HepG2 (cell line): ENCODE results near the gene GPAM. TPM values are rescaled to one million over a fixed set of nuclear protein-coding genes. Genes with fewer than 3 reads are reported as not detected.

Experiments used
- polyA plus RNA-seq, 8 experiments: library from polyadenylated mRNA; depleted of rRNA in 3 of 8; stranded (reverse) in 7 of 8; unstranded in 1 of 8; fragments of >200 nt; fragmentation: Illumina TruSeq in 4 of 8; extraction: Trizol in 4 of 8; gene quantifications; 2 replicates each; pipeline versions ENCODE4 v1.2.1 to v1.2.3, GENCODE V29; 2011 to 2016; ENCODE audit warnings: low read depth in 4 of 8, missing spikeins in 1 of 8, mixed read lengths in 1 of 8; ENCODE audit not compliant: insufficient read depth in 1 of 8
- total RNA-seq, 5 experiments: library from RNA; depleted of rRNA; stranded (reverse); fragments of >200 nt; fragmentation: Illumina TruSeq; extraction: Trizol; gene quantifications; 2 replicates each; pipeline ENCODE4 v1.2.3, GENCODE V29; 2016; ENCODE audit warnings: low read depth in 1 of 5

GPAM gene
- total and polyA plus RNA-seq, 2 of the 13 experiments (the other 11 are each of a cell fraction or from before 2014, with no cell fraction given), result 36.8 to 140 TPM

Other genes with a start within 250 kb of the GPAM start
- 1.3 and 1.8 TPM in 2 replicates for gene TECTB, start 99.6 kb upstream of the GPAM start, total RNA-seq (2016; rRNA removed; fragmentation: Illumina TruSeq; extraction: Trizol)
- 0.78 and 1.1 TPM in 2 replicates for gene TECTB, start 99.6 kb upstream of the GPAM start, polyA plus RNA-seq (2011; rRNA removed)
- gene ACSL5, start 190.4 kb upstream of the GPAM start, total RNA-seq (2016; rRNA removed; fragmentation: Illumina TruSeq; extraction: Trizol), result 32.7 and 56.4 TPM in 2 replicates
- gene ACSL5, start 190.4 kb upstream of the GPAM start, polyA plus RNA-seq (2011; rRNA removed), result 72.1 and 82.5 TPM in 2 replicates